Endometrial microvascular endothelial cells (primary cell): ENCODE measurements around the gene HAUS7. TPM values are rescaled to one million over a fixed set of nuclear protein-coding genes. Genes with fewer than 3 reads are reported as not detected.

Experiments
- in situ Hi-C: cut with HindIII; loops from 2 replicates; pipeline ENCODE4 v1.10.0; 2017; ENCODE audit warnings: low sequenced_read_pairs, low pct_unique_long_range_greater_than_20kb; ENCODE audit errors: inconsistent ontology term
- total RNA-seq: library from RNA; depleted of rRNA; stranded (reverse); fragments of >200 nt; gene quantifications from one replicate; pipeline ENCODE4 v1.2.3, GENCODE V29; 2015; ENCODE audit errors: inconsistent ontology term

Gene HAUS7
- total RNA-seq, 1 donor from 2014 or later: 39.3 TPM

DNA sequence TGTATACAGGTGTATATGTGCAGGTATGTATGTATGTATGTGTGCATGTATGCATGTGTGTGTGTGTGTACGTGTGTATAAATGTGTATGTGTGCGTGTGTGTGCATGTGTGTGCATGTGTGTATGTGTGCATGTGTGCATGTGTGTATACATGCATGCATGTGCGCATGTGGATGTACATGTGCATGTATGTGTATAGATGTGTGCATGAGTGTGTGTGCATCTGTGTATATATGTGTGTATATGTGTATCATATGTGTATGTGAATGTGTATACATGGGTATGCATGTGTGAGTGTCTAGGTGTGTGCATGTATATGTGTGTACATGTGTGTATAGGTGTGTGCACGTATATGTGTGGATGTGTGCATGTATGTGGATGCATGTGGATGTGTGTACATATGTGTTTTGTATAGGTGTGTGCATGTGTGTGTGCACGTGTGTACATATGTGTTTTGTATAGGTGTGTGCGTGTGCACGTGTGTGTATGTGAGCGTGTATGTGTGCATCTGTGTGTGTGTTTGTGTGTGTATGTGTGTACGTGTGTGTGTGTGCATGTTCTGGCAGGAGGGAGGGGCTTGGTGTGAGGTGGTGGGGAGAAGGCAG lies 30.4 kb upstream of the HAUS7 start:
- in situ Hi-C loops: no loop called here

DNA sequence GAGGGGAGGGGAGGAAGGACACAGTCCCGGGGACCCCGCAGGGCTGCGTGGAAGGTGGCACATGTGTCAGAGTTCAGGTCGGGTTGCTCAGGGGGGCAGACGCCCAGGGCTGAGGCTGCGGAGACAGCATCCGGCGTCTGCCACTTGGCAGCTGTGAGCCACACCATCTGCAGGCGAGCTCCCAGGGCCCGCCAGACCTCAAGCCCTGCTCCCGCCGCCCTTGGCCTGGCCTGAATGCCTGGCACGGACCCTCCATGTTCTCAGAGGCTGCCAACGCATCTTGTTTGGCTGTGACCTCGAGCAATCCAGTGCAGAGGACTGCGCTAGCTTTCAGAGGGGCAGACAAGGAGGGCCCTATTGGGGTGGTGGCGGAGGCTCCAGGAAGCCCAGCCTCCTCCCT lies 29.5 kb upstream of the HAUS7 start:
- in situ Hi-C loops: no loop called here

DNA sequence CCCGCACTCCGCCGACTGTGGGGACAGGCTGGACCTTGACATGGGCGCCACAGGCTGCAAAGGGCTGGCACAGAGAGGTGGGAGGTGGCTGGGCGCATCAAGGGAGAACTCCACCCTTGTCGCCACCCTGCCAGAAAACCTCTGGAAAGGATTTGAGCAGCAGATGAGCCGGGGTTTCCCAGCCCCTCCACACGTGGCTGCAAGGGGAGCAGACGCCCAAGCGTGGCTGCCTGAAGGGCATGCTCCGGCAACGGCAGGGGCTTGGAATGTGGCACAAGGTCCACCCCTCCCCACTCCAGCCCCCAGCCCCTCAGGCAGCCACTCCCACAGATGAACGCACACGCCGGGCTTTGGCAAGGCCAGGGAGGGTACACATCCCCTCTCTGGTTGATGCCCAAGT lies 29.0 kb upstream of the HAUS7 start:
- in situ Hi-C loops: no loop called here

DNA sequence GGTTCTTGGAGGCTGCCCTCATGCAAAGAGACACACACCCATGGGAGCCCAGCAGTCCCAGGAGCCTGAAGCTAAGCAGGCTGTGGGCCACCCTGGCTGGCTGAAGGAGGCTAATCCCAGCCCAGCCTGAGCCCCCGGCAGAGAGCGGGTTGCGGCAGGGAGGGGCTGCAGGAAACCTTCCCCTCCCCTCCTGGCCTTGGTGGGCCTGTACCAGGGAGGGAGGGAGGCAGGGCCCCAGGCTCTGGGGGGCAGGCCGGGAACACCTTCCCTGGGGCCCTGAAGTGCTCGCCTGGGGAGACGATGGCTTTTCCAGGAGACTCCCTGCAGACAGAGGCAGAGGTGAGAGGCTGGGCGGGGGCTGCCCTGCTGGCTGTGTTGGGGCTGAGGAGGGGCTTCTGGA lies 28.1 kb upstream of the HAUS7 start:
- in situ Hi-C loops: no loop called here

DNA sequence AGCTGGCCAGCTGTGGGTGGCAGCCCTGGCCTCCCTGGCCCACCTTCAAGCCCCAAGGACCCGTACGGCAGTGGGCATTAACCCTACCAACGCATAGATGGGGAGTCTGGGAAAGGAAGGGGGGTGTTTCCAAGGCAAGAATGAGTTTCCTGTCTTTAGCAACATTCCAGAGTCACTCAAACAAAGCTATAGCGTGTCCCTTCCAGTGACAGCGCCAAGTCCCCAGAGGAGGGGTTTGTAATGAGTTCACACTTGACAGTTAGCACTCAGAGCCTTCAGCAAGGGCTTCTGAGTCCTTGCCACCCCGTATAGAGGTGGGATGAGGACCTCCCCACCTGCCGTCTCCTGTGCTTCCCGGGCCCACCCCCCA lies 26.2 kb upstream of the HAUS7 start:
- in situ Hi-C loops: no loop called here

DNA sequence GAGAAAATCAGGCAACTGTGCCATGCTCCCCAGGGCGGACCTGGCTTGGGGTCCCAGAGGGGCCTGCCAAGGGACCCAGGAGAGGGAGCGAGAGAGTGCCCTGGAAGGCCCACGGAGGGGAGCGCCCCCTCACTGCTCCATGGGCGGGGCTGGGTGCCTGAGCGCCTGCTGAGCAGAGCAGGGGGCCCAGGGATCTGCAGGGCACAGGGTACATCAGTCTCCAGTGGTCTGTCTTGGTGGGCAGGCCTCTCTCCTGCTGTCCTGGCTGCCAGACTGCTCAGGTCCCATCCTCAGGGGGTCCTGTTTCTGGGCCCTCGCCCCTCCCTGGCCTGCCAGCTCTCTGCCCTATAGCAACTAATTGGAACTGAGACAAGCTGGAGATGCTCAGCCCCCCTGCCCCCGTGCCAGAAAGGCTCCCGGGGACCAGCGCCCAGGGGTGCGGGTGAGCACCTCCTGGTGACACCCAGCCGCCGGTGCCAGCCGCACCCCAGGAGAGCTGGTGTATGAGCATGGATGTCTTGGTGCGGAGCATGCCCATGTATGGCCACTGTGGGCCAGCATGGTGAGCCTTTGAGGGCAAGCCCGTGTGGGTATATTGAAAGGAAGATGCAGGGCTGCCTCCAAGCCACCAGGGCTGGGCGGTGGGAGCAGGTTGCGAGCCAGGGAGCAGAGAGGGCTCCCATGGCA lies 25.7 kb upstream of the HAUS7 start:
- in situ Hi-C loops: no loop called here

DNA sequence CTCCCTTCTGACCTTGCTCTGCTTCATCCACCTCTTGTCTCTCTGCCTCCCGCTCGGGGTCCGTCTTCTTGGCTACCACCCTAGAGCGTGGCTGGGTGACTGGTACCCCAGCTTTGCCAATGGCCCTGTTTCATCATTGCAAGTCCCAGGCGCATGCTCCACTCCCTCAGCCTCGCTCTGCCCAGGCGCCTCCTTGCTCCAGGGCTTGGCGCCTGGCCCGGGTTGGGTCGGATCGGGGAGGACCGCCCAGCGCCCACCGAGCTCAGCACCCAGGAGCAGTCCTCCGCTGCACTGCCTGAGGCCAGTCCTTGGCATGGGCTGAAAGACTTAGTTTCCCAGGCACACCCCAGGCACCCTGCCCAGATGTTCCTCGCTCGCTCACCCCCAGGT lies 25.0 kb upstream of the HAUS7 start:
- in situ Hi-C loops: no loop called here

DNA sequence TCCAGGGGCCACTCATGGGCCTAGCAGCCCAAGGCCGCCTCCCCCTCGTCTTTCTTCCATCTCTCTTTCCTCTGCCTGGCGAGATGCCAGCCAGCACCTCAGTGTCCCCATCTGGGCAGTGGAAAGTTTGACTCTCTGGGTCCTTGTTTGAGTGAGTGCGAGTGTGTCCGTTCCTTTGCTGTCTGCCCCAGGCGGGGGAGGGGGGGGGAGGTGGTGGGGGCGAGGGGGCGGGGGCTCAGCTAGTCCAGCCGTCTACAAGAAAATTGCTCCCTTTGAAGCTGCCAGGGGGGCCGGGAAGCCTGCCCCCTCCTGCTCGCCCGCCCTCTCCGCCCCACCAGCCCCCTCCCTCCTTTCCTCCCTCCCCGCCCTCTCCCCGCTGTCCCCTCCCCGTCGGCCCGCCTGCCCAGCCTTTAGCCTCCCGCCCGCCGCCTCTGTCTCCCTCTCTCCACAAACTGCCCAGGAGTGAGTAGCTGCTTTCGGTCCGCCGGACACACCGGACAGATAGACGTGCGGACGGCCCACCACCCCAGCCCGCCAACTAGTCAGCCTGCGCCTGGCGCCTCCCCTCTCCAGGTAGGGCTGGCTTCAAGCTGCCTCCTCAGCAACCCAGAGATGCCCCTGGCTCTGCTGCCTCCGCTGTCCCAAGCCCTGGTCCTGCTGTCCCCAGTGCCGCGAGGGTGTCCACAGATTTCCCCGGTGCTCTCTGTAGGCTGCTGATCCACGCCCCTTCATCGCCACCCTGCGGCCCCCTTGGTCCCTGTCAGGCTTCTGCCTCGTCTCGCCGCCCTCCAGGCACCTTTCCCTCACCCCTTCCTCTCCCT lies 24.4 kb upstream of the HAUS7 start, which contains the start of gene BGN:
TSS of gene BGN (plus strand) at position 440 of the 821 bp plus-strand sequence. CDS start 9,652 bp downstream, outside the sequence.
- in situ Hi-C loops: no loop called here

DNA sequence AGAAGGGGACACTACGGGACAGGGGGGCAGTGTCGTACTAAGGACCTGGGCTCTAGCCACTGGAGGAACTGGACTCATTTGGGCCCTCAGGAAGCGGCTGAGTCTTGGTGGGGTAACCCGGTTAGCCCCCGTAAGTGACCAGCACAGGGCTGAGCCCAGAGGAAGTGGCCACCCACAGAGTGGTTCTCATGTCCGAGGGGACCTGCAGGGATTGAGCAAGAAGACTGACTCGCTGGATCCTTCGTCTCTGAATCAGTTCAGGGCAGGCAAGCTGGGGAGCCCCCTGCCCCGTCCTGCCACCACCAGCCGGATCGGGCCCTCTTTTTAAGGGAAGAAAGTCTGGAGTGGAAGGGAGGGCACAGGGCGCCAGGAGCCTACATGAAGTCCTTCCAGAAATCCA lies 23.7 kb upstream of the HAUS7 start:
- in situ Hi-C loops: no loop called here

DNA sequence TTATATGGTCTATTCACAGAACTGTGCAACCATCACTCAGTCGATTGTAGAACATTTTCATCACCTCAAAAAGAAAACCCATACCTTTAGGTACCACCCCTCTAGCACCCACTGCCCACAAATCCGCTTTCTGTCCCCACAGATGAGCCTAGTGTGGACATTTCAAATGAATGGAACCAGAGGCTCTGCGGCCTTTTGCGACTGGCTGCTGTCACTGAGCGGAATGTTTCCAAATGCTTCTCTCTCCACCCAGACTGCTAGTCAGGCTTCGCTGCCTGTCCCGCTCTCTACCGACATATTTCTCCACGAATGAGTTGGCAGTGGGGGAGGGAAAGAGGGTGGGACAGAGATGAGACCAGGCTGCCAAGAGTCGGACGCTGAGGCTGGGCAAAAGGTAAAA lies 22.7 kb upstream of the HAUS7 start:
- in situ Hi-C loops: no loop called here

DNA sequence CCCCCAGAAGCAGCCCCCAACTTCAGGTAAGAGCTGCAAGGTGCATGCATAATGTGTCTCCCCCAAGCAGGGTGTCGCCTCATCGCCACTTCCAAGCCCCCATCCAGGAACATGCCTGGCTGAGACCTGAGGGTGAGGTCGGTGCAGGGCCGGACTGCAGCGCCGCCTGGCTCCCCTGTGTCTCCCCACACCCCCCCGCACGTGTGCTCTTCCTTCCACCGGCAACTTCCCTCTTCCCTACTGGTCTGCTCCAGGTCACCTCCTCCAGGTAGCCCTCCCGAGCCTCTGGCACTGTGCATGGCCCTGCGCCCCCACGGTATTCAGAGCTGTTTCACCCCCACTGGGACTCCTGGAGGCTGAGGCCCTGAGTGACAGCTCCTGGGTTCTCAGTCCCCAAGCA lies 22.2 kb upstream of the HAUS7 start:
- in situ Hi-C loops: no loop called here

DNA sequence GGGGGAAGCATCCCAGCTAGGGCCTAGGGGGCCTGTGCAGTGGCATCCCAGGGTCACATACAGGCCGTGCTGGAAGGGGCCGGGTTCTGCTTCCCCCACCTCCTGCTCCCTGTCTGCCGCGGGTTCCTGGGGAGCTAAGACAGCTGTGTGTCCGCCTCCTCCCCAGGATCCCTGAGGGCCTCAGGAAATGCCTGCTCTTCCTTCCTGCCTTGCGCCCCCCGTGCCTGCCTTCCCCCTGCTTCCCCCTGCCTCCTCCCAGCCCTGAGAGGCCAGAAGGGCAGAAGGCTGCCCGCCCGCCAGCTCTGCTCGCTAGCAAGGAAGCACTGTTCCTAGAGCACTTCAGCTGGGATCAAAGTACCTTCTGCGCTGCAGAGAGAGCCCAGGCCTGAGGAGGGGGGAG lies 21.5 kb upstream of the HAUS7 start:
- in situ Hi-C loops: no loop called here

DNA sequence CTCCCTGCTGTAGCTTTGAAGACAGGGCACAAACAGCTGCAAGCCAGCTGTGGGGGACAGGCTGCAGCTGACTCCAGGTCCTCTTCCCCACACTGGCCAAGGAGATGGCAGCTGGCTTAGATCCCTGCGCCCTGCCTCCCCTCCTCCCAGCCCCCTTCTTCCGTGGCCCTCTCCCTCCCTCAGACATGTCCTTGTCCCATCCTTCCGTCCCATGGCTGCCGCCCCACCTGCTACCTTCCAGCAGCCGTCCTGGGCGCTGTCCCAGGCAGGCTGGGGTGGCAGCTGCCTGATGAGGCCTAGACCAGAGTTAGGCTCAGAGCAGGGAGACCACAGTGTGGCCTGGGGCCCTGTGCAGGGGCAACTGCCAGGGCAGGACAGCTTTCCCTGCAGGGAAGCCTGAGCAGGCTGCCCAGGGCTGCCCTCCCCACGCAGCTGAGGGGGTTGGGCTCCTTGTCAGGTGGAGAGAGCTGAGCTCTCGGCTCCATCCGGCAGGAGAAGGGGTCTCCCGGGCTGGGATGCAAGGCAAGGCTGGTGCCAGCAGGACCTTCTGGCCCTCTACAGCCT lies 21.1 kb upstream of the HAUS7 start:
- in situ Hi-C loops: no loop called here

DNA sequence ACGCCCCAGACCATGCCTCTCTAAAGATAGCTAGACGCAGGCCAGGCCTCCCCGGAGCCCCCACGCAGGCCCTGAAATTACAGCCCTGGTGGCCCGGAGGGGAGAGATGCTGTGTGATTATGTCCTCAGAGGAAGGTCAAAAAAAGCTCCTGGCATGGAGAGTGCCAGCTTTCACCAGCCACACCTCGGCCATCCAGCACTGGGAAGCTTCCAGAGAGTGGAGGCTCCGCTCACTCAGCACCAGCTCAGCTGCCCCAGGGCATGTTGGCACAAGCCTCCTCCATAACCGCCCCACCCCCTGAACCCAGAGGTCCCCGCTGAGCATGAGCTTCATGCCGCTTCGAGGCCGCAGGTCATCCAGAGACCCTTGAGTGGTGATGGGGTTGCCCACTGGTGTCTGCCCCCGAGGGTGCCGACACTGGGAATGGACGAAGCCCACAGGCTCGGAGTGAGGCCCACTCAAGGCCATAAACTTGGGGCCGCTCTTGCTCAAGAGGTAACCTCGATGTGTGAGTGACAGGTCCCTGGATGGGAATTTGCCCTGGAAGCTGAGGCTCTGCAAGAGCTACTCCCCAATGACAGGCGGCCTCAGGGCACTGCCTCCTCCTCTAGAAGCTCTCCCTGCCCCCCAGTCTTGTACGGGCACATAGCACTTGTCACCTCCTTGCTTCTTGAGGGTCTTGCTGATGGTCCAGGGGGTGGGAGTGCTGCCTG lies 20.0 kb upstream of the HAUS7 start:
- in situ Hi-C loops: no loop called here

DNA sequence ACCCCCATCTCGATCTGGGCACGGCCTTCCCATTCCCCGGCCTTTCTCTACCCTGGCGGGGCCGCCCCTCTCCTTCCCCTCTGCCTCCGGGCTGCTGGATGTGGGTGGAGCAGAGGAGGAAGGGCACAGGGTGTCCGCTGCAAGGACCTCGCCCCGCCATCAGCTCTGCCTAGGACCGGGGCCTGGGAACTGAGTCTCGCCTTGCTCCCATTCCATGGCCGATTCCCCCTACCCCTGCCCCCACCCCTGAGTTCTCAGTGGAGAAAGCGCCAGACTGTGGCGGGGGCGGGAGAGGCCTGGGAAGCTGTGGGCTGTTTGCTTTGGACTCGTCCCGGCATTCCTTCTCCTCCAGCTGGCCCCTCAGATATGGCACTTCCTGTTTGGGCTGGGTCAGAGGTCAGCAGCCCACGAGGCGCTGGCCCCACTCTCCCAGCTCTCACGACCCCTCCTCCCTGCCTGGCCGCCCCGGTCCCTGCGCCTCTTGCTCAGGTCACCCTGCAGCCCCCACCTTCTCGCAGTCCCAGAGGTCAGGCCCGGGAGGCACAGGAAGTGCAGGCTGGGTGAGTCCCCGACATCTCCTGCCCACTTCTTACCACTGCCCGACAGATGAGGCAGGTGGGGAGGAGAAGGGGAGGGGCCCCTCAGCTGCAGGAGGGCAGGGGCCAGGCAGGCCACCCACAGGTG lies 18.0 kb upstream of the HAUS7 start:
- in situ Hi-C loops: no loop called here

DNA sequence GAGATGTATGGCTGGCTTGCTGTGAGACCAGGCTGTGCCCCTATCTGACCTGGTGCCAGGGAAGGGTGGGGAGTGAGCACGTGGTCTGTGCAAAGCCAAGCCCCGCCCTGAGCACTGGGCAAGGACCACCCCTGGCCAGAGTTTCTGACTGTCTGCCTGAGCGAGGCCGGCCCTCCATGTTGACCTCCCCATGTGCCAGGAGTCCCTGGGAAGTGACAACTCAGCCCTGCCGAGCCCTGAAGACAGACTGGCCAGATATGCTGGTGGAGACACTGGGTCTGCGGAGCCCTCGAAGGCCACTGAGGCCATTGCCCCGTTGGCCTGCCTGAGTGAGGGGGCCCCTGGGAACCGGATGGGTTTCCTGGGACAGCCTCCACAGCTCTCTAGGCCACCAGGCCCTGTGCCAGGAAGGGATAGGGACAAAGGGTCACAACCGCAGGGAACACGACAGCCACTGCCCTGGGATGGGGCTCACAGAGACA lies 17.3 kb upstream of the HAUS7 start:
- in situ Hi-C loops: no loop called here

DNA sequence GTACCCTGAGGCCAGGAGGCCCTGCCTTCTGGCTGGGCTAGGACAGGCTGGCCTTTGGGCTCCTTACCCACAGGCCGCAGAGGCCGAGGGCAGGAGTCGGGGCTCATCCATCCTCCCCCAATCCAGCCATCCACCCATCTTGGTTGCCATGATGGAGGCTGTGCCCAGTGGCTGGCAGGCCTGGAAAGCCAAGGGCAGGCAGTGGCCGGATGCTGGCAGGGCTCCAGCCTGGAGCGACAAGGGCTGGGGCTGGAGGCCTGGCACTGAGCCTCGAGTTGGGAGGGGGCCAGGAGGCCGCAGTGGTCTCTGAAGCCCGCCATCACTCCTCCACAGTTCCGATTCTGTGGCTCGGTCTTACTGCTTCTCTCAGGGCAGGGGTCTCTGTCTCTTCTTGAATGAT lies 15.8 kb upstream of the HAUS7 start:
- in situ Hi-C loops: no loop called here

DNA sequence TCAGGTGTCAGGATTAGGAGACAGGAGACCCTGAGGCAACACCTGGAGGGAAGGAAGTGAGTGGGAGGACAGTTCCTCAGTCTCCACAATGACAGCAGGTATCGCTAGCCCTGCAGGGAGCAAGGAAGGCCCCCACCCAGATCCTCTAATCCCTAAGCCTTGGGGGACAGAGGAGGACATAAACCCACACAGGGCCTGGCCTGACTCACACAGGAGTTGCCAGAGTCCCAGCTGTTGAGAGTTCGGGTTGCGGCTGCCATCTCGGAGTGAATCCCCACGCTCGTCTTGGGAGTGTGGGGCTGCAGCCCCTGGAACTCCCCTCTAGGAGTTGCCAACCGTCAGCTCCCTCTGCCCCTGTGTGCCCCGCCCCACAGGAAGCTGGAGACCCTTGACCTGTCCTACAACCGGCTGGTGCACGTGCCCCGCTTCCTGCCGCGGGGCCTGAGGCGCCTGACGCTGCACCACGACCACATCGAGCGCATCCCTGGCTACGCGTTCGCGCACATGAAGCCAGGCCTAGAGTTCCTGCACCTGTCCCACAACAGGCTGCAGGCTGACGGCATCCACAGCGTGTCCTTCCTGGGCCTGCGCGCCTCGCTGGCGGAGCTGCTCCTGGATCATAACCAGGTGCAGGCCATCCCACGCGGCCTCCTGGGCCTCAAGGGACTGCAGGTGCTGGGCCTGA lies 15.2 kb upstream of the HAUS7 start:
- in situ Hi-C loops: no loop called here
